Measurements from ENCODE around the gene BCAS1. TPM values are rescaled to one million over a fixed set of nuclear protein-coding genes. Genes with fewer than 3 reads are reported as not detected.

Gene BCAS1
- total RNA-seq, 2 donors from 2014 or later, result 2.1 TPM; not detected in 1

- Histone ChIP-seq H3K27ac (no peak overlapping the region), H3K4me1 (no peaks in the 10 kb centered on the region), H3K4me3 (no peak overlapping the region), H3K9me3 (peaks cover 0 to 12% (median 0%) of the 10 kb centered on the region in 3 donors), H3K36me3 (replicated peaks in 1 of 2; ENCODE audit: insufficient read depth in 1 of 2, low read depth in 2 of 2) (no peaks in the 10 kb centered on the region), H3K27me3 (no peaks in the 10 kb centered on the region)
- no peak for ATAC-seq
- intact Hi-C loops (cut with DNase I), result no loop called here
- no peak for DNase-seq
- TF ChIP-seq POLR2A (IDR thresholded peaks at IDR 0.05) (no peak), CTCF (IDR thresholded peaks at IDR 0.05) (no peak)
- 15 to 35% methylated on average over 2 of the region's 2 CpGs for WGBS, 2 donors
Observed at GRCh38 chr20:54000914-54001313, 69.5 kb downstream of the BCAS1 start.

- DNase-seq (no peak), ATAC-seq (no peak)
- Histone ChIP-seq H3K9me3 (peaks cover 0 to 12% (median 0%) of the 10 kb centered on the region in 3 donors), H3K4me3 (no peak overlapping the region), H3K4me1 (no peaks in the 10 kb centered on the region), H3K36me3 (replicated peaks in 1 of 2; ENCODE audit: insufficient read depth in 1 of 2, low read depth in 2 of 2) (no peaks in the 10 kb centered on the region), H3K27ac (no peak overlapping the region), H3K27me3 (no peaks in the 10 kb centered on the region)
- TF ChIP-seq CTCF (IDR thresholded peaks at IDR 0.05), result no peak
- TF ChIP-seq POLR2A (IDR thresholded peaks at IDR 0.05), result no peak
- intact Hi-C loops (cut with DNase I), result no loop called here
Observed at GRCh38 chr20:54000262-54000661, 70.1 kb downstream of the BCAS1 start.

GRCh38 chr20:53999077-53999476, 71.3 kb downstream of the BCAS1 start:
- intact Hi-C loops (cut with DNase I), result no loop called here
- TF ChIP-seq POLR2A (IDR thresholded peaks at IDR 0.05) (no peak), CTCF (IDR thresholded peaks at IDR 0.05) (no peak)
- no peaks in the 10 kb centered on the region for H3K27me3 ChIP-seq
- no peak for DNase-seq
- ATAC-seq, result no peak
- no peaks in the 10 kb centered on the region for H3K4me1 ChIP-seq
- H3K4me3 ChIP-seq, result no peak overlapping the region
- no peak overlapping the region for H3K27ac ChIP-seq
- no peaks in the 10 kb centered on the region for H3K36me3 ChIP-seq (replicated peaks in 1 of 2; ENCODE audit: insufficient read depth in 1 of 2, low read depth in 2 of 2)
- 69 to 73% methylated on average over 3 of the region's 3 CpGs for WGBS, 2 donors
- peaks cover 0 to 12% (median 0%) of the 10 kb centered on the region in 3 donors for H3K9me3 ChIP-seq

- intact Hi-C loops (cut with DNase I), result no loop called here
- H3K4me3 ChIP-seq, result no peak overlapping the region
- no peak for ATAC-seq
- WGBS, 2 donors, result 46 to 60% methylated on average over 10 of the region's 10 CpGs
- H3K27ac ChIP-seq, result no peak overlapping the region
- H3K9me3 ChIP-seq, result peaks cover 0 to 7% (median 0%) of the 10 kb centered on the region in 3 donors
- no peaks in the 10 kb centered on the region for H3K27me3 ChIP-seq
- H3K4me1 ChIP-seq, result no peaks in the 10 kb centered on the region
- DNase-seq, result no peak
- H3K36me3 ChIP-seq (replicated peaks in 1 of 2; ENCODE audit: insufficient read depth in 1 of 2, low read depth in 2 of 2), result no peaks in the 10 kb centered on the region
- TF ChIP-seq CTCF (IDR thresholded peaks at IDR 0.05), result no peak
- TF ChIP-seq POLR2A (IDR thresholded peaks at IDR 0.05), result no peak
Observed at GRCh38 chr20:53996584-53997486, 73.6 kb downstream of the BCAS1 start.

- no peaks in the 10 kb centered on the region for H3K27me3 ChIP-seq
- no peak overlapping the region for H3K27ac ChIP-seq
- WGBS, 2 donors, result 50 to 63% methylated on average over 5 of the region's 5 CpGs
- H3K9me3 ChIP-seq, result no peaks in the 10 kb centered on the region
- ATAC-seq (no peak), DNase-seq (no peak)
- intact Hi-C loops (cut with DNase I), result no loop called here
- TF ChIP-seq CTCF (IDR thresholded peaks at IDR 0.05) (no peak), POLR2A (IDR thresholded peaks at IDR 0.05) (no peak)
- H3K4me1 ChIP-seq, result no peaks in the 10 kb centered on the region
- H3K36me3 ChIP-seq (replicated peaks in 1 of 2; ENCODE audit: insufficient read depth in 1 of 2, low read depth in 2 of 2), result no peaks in the 10 kb centered on the region
- H3K4me3 ChIP-seq, result no peak overlapping the region
Observed at GRCh38 chr20:53995949-53996348, 74.4 kb downstream of the BCAS1 start.

Data from body of pancreas (tissue), 4 donors.